Activated naive CD8-positive, alpha-beta T cell treated with anti-CD3 and anti-CD28 coated beads, Interleukin-2, amount 10 ng/mL, durations not matched to agents 7 days and 5 days (primary cell): ENCODE results near the gene CENPU. TPM values are rescaled to one million over a fixed set of nuclear protein-coding genes. Genes with fewer than 3 reads are reported as not detected.
"Not testable (repeated sequence)": the region's sequence is repeated elsewhere in the genome, so short reads cannot be mapped to it uniquely, and the experiment has no call there.

ENCODE experiments used
- ATAC-seq: fragments of 150-1000 bp; cut with Tn5 transposase; one replicate; pipeline ENCODE4 v1.10.0; 2021; ENCODE audit warnings: low read depth, moderate library complexity
- POLR2A ChIA-PET: fragments of 350-600 bp; sonication (Branson Sonifier 250); formaldehyde crosslinking; loops from one replicate; lab custom pipeline; 2021; ENCODE audit warnings: antibody characterized with exemption; lab: Charles Lee
- DNase-seq: peaks from one replicate; pipeline ENCODE4 v3.0.0; 2021
- H3K27ac Mint-ChIP-seq: one replicate; pipeline ENCODE4 v1.8.0; 2022; ENCODE audit warnings: mild to moderate bottlenecking, mixed read lengths
- H3K27me3 Mint-ChIP-seq: one replicate; pipeline ENCODE4 v1.8.0; 2022; ENCODE audit warnings: mild to moderate bottlenecking, moderate library complexity, mixed read lengths
- H3K36me3 Mint-ChIP-seq: one replicate; pipeline ENCODE4 v1.8.0; 2021; ENCODE audit warnings: mild to moderate bottlenecking, mixed read lengths
- H3K4me1 Mint-ChIP-seq: one replicate; pipeline ENCODE4 v1.8.0; 2021; ENCODE audit warnings: mixed read lengths
- H3K4me3 Mint-ChIP-seq: one replicate; pipeline ENCODE4 v1.8.0; 2022; ENCODE audit warnings: mild to moderate bottlenecking, moderate library complexity, mixed read lengths
- H3K9me3 Mint-ChIP-seq: one replicate; pipeline ENCODE4 v1.8.0; 2021; ENCODE audit warnings: mixed read lengths
- total RNA-seq, 2 experiments: library from RNA; stranded (reverse); gene quantifications; one replicate each; pipeline ENCODE4 v1.2.3, GENCODE V29; 2021

Gene CENPU
- total RNA-seq, 2 experiments from 2014 or later, result 46.0 to 50.1 TPM

- no peaks in the 10 kb centered on the region for H3K9me3 Mint-ChIP-seq
- H3K27me3 Mint-ChIP-seq, result peaks cover 6% of the 10 kb centered on the region
- no peak overlapping the region for H3K4me3 Mint-ChIP-seq
- ATAC-seq (peak; percentile 78), DNase-seq (peak; percentile 59)
- H3K4me1 Mint-ChIP-seq, result peaks cover 13% of the 10 kb centered on the region
- POLR2A ChIA-PET, result interaction anchor here (0.6 to 1.5 kb wide), 7 partner anchors 12 to 482 kb away, joined by 3 to 5 read pairs (median 3); partner anchors contain the start of genes CASP3, CENPU and PRIMPOL
- peaks cover 1% of the 10 kb centered on the region for H3K36me3 Mint-ChIP-seq
- H3K27ac Mint-ChIP-seq, result no peak overlapping the region
These were observed 12.2 kb upstream of the CENPU start for GRCh38 chr4:184745831-184746795.

- no peak overlapping the region for H3K27ac Mint-ChIP-seq
- no peaks in the 10 kb centered on the region for H3K27me3 Mint-ChIP-seq
- peaks cover 1% of the 10 kb centered on the region for H3K36me3 Mint-ChIP-seq
- ATAC-seq (no peak), DNase-seq (no peak)
- POLR2A ChIA-PET, result no interaction called here
- H3K4me3 Mint-ChIP-seq, result no peak overlapping the region
- peaks cover 22% of the 10 kb centered on the region for H3K4me1 Mint-ChIP-seq
- H3K9me3 Mint-ChIP-seq, result no peaks in the 10 kb centered on the region
These were observed 10.3 kb upstream of the CENPU start for GRCh38 chr4:184744236-184744635.

GRCh38 chr4:184743650-184744049, 9.8 kb upstream of the CENPU start:
- ATAC-seq, result no peak
- Mint-ChIP-seq H3K27me3 (no peaks in the 10 kb centered on the region), H3K4me3 (no peak overlapping the region), H3K9me3 (no peaks in the 10 kb centered on the region), H3K27ac (no peak overlapping the region), H3K36me3 (peaks cover 1% of the 10 kb centered on the region), H3K4me1 (peaks cover 22% of the 10 kb centered on the region)
- DNase-seq, result no peak
- POLR2A ChIA-PET, result interaction anchor here (0.6 kb wide), 1 partner anchor 10 kb away, joined by 4 read pairs; the partner anchor contains the start of gene CENPU

- POLR2A ChIA-PET, result interaction anchor here (1.4 kb wide), 1 partner anchor 8 kb away, joined by 5 read pairs; the partner anchor contains the start of gene CENPU
- peaks cover 18% of the 10 kb centered on the region for H3K4me1 Mint-ChIP-seq
- not testable (repeated sequence) for H3K27ac Mint-ChIP-seq, H3K36me3 Mint-ChIP-seq, DNase-seq, ATAC-seq, H3K9me3 Mint-ChIP-seq, H3K4me3 Mint-ChIP-seq, H3K27me3 Mint-ChIP-seq
These were observed 7.8 kb upstream of the CENPU start for GRCh38 chr4:184741651-184742050.

- Mint-ChIP-seq H3K27ac (no peak overlapping the region), H3K4me1 (peaks cover 11% of the 10 kb centered on the region), H3K9me3 (no peaks in the 10 kb centered on the region), H3K4me3 (no peak overlapping the region), H3K27me3 (no peaks in the 10 kb centered on the region), H3K36me3 (no peaks in the 10 kb centered on the region)
- no peak for ATAC-seq
- DNase-seq, result no peak
- POLR2A ChIA-PET, result no interaction called here
These were observed 7.1 kb upstream of the CENPU start for GRCh38 chr4:184740980-184741391.

GRCh38 chr4:184739575-184739974, 5.7 kb upstream of the CENPU start:
- H3K4me1 Mint-ChIP-seq, H3K9me3 Mint-ChIP-seq, H3K27me3 Mint-ChIP-seq, POLR2A ChIA-PET, H3K36me3 Mint-ChIP-seq, DNase-seq, ATAC-seq: not testable (repeated sequence)
- Mint-ChIP-seq H3K27ac (peak overlapping the region; percentile 14), H3K4me3 (peak overlapping the region; percentile 13)

GRCh38 chr4:184734758-184735157, 862 bp upstream of the CENPU start:
- Mint-ChIP-seq H3K9me3 (no peaks in the 10 kb centered on the region), H3K27ac (peak overlapping the region; percentile 96), H3K4me1 (peaks cover 28% of the 10 kb centered on the region), H3K36me3 (peaks cover 5% of the 10 kb centered on the region), H3K27me3 (no peaks in the 10 kb centered on the region), H3K4me3 (peak overlapping the region; percentile 99)
- no peak for ATAC-seq
- POLR2A ChIA-PET, result interaction anchor here (0.6 to 2.8 kb wide), 23 partner anchors 8 to 584 kb away, joined by 3 to 48 read pairs (median 5); partner anchors contain the start of genes ACSL1, CASP3, IRF2 and PRIMPOL
- DNase-seq, result no peak

GRCh38 chr4:184732126-184732525, 1.8 kb downstream of the CENPU start:
- POLR2A ChIA-PET, result interaction anchor here (0.7 to 2.8 kb wide), 3 partner anchors 8 to 1313 kb away, joined by 3 to 48 read pairs (median 4); partner anchors contain the start of genes CASP3 and PRIMPOL
- no peaks in the 10 kb centered on the region for H3K27me3 Mint-ChIP-seq
- no peaks in the 10 kb centered on the region for H3K9me3 Mint-ChIP-seq
- peaks cover 31% of the 10 kb centered on the region for H3K4me1 Mint-ChIP-seq
- no peak for ATAC-seq
- DNase-seq, result no peak
- peak overlapping the region; percentile 99 for H3K4me3 Mint-ChIP-seq
- peaks cover 21% of the 10 kb centered on the region for H3K36me3 Mint-ChIP-seq
- peak overlapping the region; percentile 23 for H3K27ac Mint-ChIP-seq

GRCh38 chr4:184731056-184731455, 2.8 kb downstream of the CENPU start:
- DNase-seq (no peak), ATAC-seq (no peak)
- POLR2A ChIA-PET, result interaction anchor here (1.9 kb wide), 1 partner anchor 82 kb away, joined by 8 read pairs; the partner anchor contains the start of genes CASP3 and PRIMPOL
- Mint-ChIP-seq H3K4me1 (peaks cover 35% of the 10 kb centered on the region), H3K27me3 (no peaks in the 10 kb centered on the region), H3K27ac (no peak overlapping the region), H3K4me3 (no peak overlapping the region), H3K9me3 (no peaks in the 10 kb centered on the region), H3K36me3 (peaks cover 28% of the 10 kb centered on the region)

- Mint-ChIP-seq H3K36me3 (peaks cover 31% of the 10 kb centered on the region), H3K4me1 (peaks cover 35% of the 10 kb centered on the region), H3K9me3 (no peaks in the 10 kb centered on the region), H3K4me3 (no peak overlapping the region), H3K27ac (no peak overlapping the region), H3K27me3 (no peaks in the 10 kb centered on the region)
- ATAC-seq, result no peak
- DNase-seq, result no peak
- POLR2A ChIA-PET, result interaction anchor here (1.9 kb wide), 1 partner anchor 81 kb away, joined by 8 read pairs; the partner anchor contains the start of genes CASP3 and PRIMPOL
These were observed 4.0 kb downstream of the CENPU start for GRCh38 chr4:184729946-184730345.

- no peak overlapping the region for H3K4me3 Mint-ChIP-seq
- POLR2A ChIA-PET, result interaction anchor here (0.6 kb wide), 1 partner anchor 40 kb away, joined by 3 read pairs; no protein-coding TSS in a partner anchor
- no peaks in the 10 kb centered on the region for H3K9me3 Mint-ChIP-seq
- H3K4me1 Mint-ChIP-seq, result peaks cover 32% of the 10 kb centered on the region
- ATAC-seq, result no peak
- DNase-seq, result no peak
- peaks cover 37% of the 10 kb centered on the region for H3K36me3 Mint-ChIP-seq
- no peaks in the 10 kb centered on the region for H3K27me3 Mint-ChIP-seq
- H3K27ac Mint-ChIP-seq, result no peak overlapping the region
These were observed 5.0 kb downstream of the CENPU start for GRCh38 chr4:184728858-184729257.

GRCh38 chr4:184727430-184727829, 6.5 kb downstream of the CENPU start:
- ATAC-seq (no peak), DNase-seq (no peak)
- Mint-ChIP-seq H3K27ac (peak overlapping the region; percentile 13), H3K4me1 (peaks cover 35% of the 10 kb centered on the region), H3K27me3 (no peaks in the 10 kb centered on the region), H3K9me3 (no peaks in the 10 kb centered on the region), H3K4me3 (no peak overlapping the region), H3K36me3 (peaks cover 46% of the 10 kb centered on the region)
- POLR2A ChIA-PET, result no interaction called here

GRCh38 chr4:184722798-184723197, 11.1 kb downstream of the CENPU start:
- Mint-ChIP-seq H3K27ac (no peak overlapping the region), H3K4me1 (peaks cover 27% of the 10 kb centered on the region), H3K9me3 (peaks cover 2% of the 10 kb centered on the region), H3K36me3 (peaks cover 68% of the 10 kb centered on the region), H3K27me3 (no peaks in the 10 kb centered on the region), H3K4me3 (no peak overlapping the region)
- no peak for DNase-seq
- no peak for ATAC-seq
- POLR2A ChIA-PET, result interaction anchor here (2.2 kb wide), 1 partner anchor 11 kb away, joined by 9 read pairs; the partner anchor contains the start of gene CENPU
